NCI-H526 (cell line): ENCODE measurements around the gene TUBD1.
A peak's percentile ranks its signal among the peaks of the same experiment; 100 is the strongest.
"Not testable (repeated sequence)": the region's sequence is repeated elsewhere in the genome, so short reads cannot be mapped to it uniquely, and the experiment has no call there.

ENCODE experiments used
- DNase-seq, 2 experiments: peaks; one replicate each; lab custom pipeline; 2025; lab: John Stamatoyannopoulos, UW

The TUBD1 gene

DNA sequence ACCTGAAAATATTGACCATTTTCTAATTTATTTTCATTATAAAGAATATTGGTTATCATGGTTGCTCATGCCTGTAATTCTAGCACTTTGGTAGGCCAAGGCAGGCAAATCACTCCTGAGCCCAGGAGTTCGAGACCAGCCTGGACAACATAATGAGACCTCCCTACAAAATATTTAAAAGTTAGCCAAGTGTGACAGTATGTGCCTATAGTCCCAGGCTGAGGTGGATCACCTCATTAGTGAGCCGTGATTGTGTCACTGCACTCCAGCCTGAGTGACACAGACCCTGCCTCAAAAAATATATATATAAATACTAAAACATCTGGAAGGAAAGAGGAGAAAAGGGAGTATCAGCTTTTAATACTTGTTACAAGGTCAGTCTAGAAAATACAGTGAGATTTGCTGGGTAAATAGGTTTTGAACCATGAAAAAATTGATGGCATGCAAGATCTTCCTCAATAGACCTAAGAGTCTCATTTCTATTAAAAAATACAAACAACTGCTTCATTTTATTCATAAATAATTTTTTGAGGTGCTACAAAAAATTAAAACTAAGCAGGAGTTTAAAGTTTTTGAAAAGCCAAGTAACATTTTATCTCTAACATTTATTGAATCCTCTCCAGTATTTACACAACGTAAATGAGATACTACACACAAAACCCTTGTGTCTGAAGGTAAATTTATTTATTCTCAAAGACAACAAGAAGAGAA is 47.7 kb downstream of the TUBD1 start:
- peak; percentile 47 to 57 for DNase-seq

DNA sequence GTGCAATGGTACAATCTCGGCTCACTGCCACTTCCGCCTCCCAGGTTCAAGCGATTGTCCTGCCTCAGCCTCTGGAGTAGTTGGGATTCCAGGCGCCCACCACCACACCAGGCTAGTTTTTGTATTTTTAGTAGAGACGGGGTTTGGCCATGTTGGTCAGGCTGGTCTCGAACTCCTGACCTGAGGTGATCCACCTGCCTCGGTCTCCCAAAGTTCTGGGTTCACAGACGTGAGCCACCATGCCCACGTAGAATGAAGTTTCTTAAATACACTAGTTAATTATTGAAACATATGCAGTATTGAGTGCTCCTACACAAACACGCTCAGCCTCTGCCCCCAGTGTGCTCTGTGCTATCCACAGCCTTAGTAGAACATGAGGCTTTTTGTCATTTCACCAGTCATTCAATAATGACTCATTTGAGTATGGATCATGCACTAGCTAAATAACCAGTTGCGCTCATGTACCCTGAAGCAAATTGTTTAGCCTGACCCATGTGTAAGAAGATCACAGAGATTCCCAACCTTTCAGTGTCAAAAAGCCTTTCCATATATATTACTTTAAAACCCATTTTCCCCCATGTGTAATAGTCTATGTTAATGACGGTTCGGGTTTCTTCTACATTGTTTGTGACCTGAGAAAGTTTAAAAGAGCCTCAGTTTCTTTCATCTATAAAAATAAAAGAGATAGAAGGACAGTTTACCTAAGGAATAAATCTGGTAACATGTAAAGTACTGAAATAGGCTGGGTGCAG is 49.7 kb downstream of the TUBD1 start:
- peak; percentile 36 to 40 for DNase-seq

DNA sequence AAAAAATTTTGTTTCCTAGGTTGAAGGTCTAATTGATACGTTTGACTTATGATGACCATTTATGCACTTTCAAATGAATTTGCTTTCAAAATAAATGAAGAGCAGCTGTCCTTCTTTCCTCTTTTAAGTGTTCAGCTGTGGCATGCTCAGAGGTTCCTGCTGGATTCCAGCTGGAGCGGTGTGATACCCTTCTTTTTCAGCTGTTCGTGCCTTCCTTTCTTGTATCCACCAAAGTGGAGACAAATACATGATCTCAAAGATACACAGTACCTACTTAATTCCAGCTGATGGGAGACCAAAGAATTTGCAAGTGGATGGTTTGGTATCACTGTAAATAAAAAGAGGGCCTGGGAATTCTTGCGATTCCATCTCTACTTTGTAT is 50.9 kb downstream of the TUBD1 start:
- not testable (repeated sequence) for DNase-seq

DNA sequence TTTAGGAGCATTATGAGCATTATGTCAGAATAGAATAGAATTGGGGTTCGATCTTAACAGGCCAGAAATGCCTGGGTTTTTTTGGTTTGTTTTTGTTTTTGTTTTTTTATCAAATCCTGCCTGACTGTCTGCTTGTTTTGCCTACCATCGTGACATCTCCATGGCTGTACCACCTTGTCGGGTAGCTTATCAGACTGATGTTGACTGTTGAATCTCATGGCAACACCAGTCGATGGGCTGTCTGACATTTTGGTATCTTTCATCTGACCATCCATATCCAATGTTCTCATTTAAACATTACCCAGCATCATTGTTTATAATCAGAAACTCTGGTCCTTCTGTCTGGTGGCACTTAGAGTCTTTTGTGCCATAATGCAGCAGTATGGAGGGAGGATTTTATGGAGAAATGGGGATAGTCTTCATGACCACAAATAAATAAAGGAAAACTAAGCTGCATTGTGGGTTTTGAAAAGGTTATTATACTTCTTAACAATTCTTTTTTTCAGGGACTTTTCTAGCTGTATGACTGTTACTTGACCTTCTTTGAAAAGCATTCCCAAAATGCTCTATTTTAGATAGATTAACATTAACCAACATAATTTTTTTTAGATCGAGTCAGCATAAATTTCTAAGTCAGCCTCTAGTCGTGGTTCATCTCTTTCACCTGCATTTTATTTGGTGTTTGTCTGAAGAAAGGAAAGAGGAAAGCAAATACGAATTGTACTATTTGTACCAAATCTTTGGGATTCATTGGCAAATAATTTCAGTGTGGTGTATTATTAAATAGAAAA is 51.5 kb downstream of the TUBD1 start:
- DNase-seq = peak in 1 of 2 experiments; percentile 31

DNA sequence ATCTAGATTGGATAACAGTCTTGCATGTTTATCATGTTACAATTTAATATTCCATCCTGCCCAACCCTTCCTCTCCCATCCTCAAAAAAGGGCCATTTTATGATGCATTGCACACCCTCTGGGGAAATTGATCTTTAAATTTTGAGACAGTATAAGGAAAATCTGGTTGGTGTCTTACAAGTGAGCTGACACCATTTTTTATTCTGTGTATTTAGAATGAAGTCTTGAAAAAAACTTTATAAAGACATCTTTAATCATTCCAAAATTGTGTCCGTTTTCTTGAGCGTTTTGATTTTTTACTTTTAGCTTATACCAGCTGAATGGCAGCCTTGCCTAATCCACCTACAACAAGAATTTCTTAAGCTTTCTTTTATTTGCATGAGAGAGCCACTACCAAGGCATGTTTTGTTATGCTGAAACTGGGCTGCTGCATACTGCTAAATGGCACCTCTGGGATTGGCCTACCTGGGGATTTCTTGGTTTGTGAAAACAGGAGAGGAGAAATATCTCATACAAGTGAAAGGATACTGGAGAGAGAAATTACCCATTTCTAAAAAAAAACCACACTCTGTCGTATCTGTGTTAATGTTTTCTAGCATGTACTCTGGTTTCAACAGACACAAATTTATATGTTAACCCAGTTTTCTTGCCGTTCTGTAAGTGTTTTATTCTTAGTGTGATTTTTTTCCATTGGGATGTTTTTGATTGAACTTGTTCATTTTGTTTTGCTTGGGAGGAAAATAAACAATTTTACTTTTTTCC is 52.2 kb downstream of the TUBD1 start:
- DNase-seq = peak; percentile 46 to 65

DNA sequence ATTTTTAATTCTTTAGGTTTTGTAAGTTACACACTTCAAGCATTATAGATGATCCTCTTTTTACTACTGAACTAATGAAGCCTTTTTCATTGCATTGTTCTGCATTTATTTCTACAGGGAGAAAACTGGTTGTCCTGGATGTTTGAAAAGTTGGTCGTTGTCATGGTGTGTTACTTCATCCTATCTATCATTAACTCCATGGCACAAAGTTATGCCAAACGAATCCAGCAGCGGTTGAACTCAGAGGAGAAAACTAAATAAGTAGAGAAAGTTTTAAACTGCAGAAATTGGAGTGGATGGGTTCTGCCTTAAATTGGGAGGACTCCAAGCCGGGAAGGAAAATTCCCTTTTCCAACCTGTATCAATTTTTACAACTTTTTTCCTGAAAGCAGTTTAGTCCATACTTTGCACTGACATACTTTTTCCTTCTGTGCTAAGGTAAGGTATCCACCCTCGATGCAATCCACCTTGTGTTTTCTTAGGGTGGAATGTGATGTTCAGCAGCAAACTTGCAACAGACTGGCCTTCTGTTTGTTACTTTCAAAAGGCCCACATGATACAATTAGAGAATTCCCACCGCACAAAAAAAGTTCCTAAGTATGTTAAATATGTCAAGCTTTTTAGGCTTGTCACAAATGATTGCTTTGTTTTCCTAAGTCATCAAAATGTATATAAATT is 53.0 kb downstream of the TUBD1 start:
- DNase-seq = no peak

DNA sequence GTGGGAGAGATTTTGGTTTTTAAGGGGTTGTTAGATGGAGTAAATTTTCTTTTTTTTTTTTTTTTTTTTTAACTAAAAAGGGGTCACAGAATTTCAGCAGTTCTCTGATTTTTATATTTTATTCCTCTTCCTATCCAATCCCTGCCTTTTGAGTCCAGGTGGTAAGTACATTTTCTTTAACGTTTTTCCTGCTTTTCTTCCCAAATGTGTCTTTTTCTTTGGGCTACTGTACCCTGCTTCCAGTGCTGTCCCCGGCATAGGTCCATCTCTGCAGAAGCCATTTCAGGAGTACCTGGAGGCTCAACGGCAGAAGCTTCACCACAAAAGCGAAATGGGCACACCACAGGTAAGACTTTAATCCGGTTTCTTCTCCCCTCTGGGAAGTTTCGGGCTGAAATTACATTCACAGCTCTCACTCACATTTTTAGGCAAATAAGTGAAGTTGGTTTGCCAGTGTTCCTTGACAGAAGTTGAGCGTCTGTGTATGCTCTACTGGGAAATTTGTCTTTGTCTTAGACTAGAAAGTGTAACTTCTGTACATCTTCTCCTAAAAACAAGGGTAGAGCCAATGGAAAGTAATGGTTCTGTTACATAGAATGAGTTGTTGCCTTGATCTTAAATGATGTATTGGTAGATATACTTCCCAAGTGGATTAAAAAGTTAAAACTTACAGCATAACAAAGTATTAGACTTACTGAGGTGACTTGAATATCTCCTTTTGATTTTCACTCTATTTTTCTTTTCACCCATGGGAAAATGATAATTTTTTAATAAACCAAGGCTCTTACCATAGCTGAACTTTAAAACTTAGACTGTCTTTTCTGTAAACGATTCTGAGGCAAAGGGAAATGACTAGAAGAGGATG is 54.5 kb downstream of the TUBD1 start:
- DNase-seq = peak; percentile 47 to 53

DNA sequence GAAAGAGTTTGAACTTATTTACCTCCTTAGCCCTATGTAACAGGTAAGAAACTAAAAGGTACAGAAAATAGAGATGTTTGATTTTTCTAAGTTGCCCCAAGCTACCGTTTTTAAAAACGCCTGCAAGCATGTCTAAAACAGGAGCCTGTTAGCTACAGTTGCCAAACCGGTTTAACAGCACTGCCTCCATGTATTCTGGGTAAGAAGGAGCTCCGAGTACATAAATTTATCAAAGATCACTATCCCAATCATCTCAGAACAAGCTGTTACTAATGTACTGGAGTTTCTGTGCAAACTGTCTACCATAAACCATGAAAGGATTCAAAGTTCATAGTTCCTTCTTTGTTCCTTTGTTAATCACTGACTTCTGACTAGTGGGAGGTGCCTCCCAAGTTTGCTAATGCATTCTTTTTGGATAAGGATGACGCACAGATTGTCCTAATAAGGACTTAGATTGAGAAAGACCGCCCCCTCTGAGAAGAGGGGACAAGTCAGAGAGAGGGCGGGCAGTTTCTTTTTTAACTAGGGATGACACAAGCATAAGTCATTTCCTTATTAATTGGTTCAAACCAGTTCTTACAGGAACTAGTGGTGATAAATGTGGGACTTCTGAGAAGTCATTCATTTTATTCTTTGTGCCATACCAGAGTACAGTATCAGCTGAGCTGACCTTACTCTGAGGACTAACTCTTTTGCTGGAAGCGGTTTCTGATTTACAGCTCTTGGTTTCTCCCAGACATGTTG is 55.3 kb downstream of the TUBD1 start:
- DNase-seq = peak; percentile 98 to 99

DNA sequence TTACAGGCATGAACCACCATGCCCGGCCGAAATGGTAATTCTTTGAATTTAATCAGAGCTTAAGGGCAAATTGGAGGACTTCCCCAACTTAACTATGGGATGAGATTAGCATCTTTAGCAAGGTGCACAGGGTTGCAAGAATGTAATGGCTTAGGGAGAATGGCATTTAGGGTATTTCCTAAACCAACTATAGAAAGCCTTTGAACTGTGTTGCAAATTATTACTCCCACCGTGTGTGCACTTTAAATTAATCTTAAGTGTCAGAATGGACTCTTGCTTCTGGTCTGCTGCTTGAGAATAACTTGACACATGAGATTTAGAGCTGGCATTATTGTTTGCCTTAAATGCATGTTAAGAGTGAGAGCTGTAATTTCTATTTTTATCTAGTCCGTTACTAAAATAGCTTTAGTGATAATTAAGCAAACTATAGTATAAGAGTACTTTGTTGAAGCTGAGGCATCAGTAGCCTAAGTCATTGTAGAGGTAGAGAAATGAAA is 59.8 kb downstream of the TUBD1 start:
- DNase-seq = no peak

DNA sequence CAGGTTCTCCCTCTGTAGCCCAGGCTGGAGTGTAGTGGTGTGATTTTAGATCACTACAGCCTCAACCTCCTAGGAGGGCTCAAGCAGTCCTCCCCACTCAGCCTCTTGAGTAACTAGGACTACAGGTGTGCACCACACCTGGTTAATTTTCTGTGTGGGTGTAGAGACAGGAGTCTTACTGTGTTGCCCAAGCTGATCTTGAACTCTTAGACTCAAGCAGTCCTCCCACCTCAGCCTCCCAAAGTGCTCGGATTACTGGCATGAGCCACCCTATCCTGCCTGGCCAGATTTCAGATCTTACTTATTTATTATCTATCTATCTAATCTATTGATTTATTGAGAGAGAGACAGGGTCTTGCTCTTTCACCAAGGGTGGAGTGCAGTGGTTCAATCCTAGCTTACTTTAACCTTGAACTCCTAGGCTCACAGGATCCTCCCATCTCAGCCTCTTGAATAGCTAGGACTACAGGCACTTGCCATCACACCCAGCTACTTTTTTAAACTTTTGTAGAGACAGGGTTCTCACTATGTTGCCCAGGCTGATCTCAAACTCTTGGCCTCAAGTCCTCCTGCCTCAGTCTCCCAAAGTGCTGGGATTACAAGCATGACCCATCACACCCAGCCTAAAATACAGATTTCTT is 61.8 kb downstream of the TUBD1 start:
- DNase-seq = no peak

DNA sequence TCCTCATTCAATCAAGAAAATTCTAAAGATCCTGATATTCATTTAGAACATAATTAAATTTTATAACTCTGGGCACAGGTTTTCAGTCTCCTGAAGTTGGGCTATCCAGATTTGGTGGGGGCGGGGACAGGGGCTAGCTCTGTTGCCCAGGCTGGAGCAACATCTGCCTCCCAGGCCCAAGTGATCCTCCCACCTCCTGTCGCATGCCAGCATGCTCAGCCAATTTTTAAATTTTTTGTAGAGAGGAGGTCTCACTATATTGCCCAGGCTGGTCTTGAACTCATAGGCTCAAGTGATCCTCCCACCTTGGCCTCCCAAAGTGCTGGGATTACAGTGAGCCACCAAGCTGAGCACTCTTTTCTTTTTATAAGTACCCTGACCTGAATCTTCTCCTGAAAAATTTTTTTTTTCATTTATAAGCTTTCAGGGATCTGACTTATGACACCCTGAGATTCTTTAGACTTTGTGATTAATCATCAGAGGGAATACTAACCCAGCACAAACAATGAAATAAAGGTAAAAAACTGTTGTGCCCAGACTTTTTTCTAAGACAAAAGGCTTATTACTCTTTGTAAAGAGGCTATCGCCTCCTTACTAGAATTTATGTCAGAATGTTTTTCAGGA is 62.6 kb downstream of the TUBD1 start:
- peak in 1 of 2 experiments; percentile 46 for DNase-seq

DNA sequence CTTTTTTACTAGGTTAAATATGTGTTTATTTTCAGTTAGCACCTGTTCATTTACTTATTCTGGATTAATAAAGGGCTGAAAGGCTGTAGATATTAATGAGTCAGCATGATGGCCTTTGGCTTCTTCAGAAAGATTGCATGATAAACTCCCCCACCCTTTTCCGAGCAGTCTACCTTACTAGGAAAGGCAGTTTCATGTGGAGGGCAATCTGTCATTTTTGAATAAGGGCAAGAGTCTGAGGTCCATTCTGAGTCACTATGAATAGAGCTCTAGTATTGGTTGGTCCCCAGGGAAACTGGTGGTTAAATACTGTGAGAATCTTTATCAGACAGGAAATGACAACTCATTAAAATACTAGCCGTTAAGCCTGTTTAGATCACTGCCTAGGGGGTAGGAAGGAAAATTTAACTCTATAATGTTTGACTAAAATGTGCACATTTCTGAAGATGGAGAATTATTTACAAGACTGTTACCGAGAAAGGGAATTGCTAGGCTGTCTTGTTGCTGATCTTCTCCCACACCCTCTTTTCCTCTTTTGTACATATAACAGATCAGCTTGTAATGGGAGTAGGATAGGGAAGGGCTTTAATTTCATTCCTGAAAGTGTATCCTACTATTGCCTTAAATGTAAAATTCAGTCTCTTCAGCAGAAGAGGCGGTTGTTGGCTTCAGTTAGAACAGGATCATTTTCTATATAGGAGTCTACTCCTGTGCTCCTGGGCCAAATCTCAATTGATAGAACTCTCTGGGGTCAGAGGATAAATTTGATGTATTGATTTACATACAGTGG is 63.3 kb downstream of the TUBD1 start:
- DNase-seq = peak; percentile 98 to 99

DNA sequence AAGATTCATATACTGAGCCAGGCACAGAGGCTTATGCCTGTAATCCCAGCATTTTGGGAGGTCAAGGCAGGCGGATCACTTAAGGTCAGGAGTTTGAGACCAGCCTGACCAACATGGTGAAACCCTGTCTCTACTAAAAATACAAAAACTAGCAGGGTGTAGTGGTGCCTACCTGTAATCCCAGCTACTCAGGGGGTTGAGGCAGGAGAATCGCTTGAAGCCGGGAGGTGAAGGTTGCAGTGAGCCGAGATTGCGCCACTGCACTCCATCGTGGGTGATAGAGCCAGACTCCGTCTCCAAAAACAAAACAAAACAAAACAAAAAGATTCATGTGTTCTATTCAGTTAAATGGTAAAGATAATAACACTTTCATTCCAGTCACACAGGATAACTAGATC is 63.9 kb downstream of the TUBD1 start:
- not testable (repeated sequence) for DNase-seq

DNA sequence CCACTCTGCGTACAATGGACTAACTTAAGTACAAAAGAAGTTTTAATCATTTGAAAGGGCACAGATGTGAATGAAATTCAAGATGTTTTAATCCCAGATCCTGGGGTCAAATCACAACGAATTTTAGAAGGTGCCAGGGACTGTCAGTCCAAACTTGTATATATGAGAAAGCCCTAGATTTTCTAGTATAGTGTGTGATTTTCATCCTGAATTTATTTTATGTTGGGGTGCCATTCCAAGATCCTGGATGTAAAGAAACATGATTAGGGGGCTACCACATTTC is 64.3 kb downstream of the TUBD1 start:
- no peak for DNase-seq

DNA sequence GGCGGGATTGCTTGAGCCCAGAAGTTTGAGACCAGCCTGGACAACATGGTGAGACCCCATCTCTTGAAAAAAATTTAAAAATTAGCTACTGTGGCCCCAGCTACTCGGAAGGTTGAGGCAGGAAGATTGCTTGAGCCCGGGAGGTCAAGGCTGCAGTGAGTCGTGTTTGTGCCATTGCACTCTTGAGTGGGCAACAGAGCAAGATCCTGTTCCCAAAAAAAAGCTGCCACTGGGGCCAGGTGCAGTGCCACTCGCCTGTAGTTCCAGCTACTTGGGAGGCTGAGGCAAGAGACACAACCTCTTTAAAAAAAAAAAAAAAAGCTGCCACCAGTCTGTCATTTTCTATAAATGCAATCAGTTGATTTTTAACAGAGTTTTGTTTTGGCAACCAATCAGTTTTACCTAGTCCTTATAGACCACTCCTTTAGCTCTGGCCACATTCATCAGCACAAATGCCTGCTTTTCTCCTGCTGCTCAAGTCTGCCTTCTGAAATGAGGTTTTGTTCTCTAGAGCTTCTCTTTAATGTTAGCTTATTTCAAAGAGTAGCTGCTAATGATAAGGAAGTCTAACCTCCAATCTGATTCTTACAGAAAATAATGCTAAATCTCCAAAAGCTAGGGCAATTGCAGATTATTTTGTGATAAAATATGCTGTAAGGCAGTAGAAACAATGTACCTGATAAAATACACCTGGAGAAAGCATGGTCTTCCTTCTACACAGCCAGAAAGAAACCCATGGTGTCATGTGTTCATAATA is 64.8 kb downstream of the TUBD1 start:
- no peak for DNase-seq

DNA sequence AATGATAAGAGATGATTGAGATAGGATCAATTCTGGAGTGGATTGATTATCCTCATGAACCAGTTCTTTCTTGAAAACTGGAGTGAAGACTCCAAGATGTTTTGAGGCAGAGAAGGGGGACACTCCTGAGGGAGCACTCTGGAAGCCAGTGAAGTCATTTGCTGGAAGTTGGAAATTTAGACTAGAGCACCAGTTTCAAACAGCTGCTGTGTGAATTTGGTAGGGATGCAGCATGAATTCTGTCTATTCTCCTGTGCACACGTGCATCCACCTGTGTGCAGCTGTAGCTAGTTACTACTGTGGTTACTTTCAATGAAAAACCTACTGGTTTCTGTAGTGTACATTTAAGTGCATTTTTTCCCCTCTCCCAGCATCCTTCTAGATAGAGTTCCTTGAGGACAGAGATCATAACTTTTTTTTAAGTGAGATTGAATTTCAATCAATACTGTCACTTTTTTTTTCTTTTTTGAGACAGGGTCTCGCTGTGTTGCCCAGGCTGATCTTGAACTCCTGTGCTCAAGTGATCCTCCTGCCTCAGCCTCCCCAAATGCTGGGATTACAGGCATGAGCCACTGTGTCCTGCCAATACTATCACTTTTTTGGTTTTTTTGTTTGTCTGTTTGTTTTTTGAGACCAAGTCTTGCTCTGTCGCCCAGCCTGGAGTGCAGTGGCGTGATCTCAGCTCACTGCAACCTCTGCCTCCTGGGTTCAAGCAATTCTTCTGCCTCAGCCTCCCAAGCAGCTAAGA is 65.9 kb downstream of the TUBD1 start:
- no peak for DNase-seq
